Ureter (tissue), 1 donor: ENCODE measurements around the gene TMEM131. TPM values are rescaled to one million over a fixed set of nuclear protein-coding genes. Genes with fewer than 3 reads are reported as not detected.

Experiments used
- DNase-seq: peaks from one replicate; pipeline ENCODE4 v3.0.0-alpha.2; 2020; ENCODE audit warnings: low spot score
- total RNA-seq: library from RNA; stranded (reverse); gene quantifications from one replicate; pipeline ENCODE4 v1.2.4, GENCODE V29; 2023
- donor health status: DM: yes; HTN: yes; CAD: no.

TMEM131 gene
- total RNA-seq, 1 donor from 2014 or later: 67.7 TPM

DNA sequence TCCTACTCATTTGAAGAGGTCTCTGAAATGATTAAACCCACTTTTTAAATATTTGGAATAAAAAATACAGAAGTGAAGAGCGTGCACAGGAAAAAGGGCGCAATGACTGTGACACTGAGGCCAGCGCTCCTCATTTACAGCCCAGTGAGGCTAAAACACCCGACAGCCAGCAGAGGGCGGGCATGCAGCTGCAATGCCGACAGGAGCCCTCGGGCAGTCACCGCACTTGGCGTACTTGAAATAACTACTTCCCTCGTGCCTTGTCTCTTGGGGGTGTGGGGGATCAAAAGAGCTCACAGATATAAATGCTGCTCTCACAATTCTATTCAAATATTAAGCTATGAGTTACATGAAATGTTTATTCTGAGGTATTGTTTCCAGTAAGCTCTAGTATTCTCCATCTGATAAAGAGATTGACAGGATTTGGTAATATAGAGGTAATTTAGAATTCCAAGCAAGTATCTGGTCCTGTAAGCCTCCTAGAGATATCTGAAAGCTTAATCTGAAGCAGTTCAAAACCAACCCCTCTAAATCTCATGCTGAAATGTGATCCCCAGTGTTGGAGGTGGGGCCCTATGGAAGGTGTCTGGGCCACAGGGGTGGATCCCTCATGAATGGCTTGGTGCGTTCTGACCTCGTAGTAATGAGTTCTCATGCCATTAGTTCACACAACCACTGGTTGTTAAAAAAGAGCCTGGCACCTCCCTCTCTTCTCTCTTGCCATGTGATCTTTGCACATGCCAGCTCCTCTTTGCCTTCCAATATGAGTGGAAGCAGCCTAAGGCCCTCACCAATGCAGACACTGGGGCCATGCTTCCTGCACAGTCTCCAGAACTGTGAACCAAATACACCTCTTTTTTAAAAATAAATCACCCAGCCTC lies 188.8 kb downstream of the TMEM131 start:
- DNase-seq: peak; percentile 84

DNA sequence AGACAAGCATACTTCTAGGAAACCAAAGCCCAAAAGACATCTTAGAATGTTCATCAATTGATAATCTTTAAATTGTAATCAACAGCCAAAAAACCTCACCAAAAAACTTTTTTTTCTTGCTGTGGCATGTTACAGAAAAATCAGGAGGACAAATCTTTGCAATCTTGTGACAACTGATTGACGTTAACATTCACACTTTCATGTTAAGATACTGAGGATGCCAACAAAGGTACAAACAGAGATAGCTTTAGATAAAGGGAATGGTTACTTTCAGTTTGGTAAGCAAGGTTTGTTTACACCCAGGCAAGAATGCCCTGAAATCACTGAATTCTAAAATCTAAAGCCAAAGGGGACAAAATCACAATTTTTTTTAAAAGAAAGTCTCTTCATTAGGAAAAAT lies 190.0 kb downstream of the TMEM131 start:
- no peak for DNase-seq

- no peak for DNase-seq
These were observed 194.7 kb downstream of the TMEM131 start for GRCh38 chr2:97801028-97801427.

GRCh38 chr2:97798416-97798815 lies 197.3 kb downstream of the TMEM131 start:
- DNase-seq: no peak

GRCh38 chr2:97797355-97797754 lies 198.4 kb downstream of the TMEM131 start:
- DNase-seq: no peak

DNA sequence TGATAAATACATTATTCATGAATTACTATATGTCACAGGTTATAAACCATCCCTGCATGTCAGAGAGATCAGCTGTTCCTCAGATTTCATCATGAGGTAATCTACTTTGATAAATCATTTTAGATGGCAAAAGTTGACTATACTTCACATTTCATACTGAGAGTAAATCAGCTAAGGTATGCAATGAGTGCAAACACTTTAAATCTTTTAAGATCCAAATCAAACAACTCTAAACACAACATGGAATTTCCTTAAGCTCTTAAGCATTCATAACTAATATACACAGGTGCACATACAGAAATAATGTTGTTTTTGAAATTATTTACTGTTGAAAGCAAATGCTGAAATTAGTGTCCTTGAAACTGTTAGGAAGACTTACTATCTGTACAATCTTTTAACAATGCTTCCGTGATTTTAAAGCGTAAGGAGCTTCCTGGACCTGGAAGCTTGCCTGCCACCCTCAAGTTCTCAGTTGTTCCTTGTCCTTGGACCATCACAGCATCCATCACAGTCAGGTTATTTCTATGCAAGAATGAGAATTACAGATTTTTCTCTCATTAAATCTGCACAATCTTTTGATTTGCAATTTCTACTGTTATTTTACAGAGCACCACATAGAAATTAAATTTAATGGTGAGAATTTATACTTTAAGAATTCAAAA lies 199.2 kb downstream of the TMEM131 start:
- no peak for DNase-seq

- DNase-seq: no peak
These were observed 203.3 kb downstream of the TMEM131 start for GRCh38 chr2:97792416-97792815.

DNA sequence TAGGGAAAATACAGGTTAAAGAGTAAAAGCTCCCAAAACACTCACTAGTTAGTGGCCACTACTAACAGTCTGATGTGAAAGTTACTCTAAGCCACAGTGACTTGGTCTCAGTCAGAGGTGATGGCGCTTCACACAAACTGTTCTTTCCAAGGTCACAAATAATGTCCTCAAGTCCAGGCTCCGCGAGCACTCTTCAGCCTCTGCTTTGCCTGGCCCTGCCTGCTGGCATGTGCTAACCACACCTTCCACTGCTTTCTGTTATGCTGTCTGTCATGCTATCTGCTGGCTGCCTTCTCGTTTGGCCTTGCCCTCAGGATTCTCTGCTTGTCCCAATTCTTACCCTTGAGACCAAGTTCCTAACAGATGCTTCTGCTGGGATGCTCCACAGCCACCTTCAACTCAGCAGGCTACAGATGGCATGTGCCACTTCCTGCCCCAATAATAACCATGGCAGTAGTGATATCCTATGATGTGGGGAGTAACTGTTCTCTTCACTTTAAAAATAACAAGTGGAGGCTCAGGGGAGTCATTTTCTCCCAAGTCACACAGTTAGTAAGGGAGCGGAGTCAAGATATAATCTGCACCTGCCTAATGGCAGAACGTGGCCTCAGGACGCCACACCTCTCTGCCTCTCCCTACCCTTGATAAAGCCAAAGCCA lies 206.6 kb downstream of the TMEM131 start:
- no peak for DNase-seq

- DNase-seq: no peak
These were observed 209.9 kb downstream of the TMEM131 start for GRCh38 chr2:97785818-97786217.

DNA sequence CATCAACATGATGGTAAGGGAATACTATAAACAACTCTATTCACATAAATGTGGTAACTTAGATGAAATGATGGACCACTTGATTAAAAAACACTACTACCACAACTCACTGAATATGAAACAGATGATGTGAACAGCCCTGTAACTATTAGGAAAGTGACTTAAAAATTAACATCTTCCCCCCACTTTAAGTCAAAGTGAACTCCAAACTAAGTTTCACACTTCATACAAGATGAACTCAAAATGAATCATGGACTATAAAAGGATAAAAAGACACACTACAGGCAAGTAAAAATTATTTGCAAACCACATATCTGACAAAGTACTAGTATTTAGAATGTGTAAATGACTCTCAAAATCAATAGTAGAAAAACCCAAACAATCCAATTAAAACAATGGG lies 210.8 kb downstream of the TMEM131 start:
- no peak for DNase-seq

DNA sequence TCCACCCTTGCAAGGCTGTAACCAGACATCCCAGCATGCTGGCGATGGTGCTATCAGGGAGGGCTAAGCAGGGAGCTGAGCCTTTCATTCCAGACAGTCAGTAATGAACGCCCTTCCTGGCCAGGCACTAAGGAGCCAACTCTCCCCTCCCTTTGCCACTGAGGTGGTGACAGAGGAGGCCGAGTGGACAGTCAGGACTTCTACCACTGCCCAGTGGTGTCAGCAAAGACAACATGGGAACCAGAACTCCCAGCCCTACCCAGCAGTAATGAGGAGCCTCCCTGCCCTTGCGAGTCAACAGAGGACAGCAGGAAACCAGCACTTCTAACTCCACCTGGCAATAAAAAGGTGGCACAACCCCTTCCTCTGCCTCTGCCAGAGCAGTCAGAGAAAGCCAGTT lies 213.8 kb downstream of the TMEM131 start:
- no peak for DNase-seq

- DNase-seq: no peak
These were observed 216.6 kb downstream of the TMEM131 start for GRCh38 chr2:97779141-97779540.

GRCh38 chr2:97775074-97775473 lies 220.7 kb downstream of the TMEM131 start:
- DNase-seq: no peak

GRCh38 chr2:97774425-97774824 lies 221.3 kb downstream of the TMEM131 start:
- no peak for DNase-seq

DNA sequence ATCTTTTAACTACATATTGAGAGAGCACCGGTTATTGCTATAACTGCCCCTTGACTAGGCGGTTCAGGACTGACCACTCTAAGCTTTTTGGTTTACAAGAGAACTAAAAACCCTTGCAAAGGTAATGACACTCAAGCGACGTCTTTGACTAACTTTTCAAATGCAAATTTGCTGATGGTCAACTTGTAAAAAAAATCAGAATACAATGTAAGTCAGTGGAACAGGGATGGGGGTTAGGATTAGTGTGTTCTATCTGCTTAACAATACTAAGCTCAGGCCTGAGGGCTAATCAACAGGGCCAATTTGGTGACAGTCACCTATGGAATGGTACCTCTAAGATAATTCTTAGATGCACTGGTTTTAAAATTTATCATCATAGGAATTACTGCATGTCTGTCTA lies 225.3 kb downstream of the TMEM131 start:
- DNase-seq: no peak

- DNase-seq: no peak
These were observed 226.0 kb downstream of the TMEM131 start for GRCh38 chr2:97769711-97770110.

GRCh38 chr2:97769308-97769707 lies 226.4 kb downstream of the TMEM131 start:
- DNase-seq: no peak

DNA sequence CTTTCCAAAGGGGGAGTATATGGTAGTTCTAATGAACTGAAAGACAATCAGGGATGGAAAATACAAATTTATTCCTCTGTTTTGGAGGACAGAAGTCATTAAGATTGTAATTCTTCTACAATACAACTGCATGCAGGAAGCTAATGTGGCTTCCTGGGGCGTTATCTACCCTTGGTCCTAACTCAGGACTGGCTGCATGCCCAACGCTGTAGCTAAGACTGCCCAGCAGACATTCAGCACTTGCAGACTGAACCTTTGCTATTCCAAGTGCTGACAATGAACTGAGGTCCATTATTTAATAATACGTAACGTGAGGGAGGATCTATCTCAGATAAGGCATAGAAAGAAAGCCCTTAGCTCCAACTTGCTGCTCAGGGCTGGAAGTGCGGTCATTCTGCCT lies 229.2 kb downstream of the TMEM131 start:
- DNase-seq: no peak

DNA sequence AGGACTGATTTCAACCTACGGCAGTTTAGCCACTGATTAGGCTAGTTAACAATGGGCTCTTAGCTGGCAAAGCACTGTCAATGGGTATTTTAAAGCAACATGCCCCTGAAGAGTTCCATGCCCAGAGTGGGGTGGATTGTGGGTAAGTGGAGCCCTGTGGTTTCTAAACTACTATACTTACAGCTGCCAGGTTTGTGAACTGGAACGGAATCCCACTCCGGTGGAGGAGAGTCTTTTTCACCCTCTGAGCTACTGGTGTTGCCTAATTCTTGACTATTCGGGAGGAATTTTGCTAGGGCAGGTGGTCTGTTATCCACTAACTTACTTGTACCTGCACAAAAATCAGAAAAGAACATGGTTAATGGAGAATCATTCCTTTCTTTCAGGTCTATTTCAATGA lies 229.8 kb downstream of the TMEM131 start:
- DNase-seq: no peak

- DNase-seq: no peak
These were observed 231.0 kb downstream of the TMEM131 start for GRCh38 chr2:97764559-97765263.

DNA sequence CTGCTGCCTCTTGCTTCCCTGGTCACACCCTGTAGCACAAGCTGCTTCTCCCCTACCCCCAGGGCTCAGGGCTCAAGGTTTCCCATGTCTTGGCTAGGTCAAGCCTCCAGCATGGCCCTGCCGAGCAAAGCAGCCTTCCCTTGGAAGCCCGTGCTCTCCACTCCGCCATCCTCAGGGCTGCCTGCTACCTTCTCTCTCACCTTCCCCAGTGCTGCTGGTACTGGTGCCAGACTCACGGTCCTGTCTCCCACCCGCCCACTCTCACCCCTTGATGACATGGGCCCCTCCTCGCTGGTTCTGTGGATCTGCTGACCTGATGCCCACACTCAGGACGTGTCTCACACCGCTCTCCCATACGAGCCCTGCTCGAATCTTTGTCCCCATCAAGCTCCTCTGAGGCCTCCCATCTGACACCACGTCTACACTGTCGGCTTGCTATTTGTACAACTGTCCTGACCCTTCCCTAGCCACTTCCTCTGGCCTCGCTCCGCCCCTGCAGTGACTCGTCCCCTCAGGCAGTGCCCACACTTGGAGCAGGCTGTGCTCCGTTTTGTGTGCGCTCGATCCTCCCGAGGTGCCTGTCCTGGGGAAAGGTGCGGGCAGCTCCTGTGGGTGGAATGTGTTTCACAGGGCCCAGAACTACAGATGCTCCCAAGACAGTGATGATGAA lies 232.4 kb downstream of the TMEM131 start:
- no peak for DNase-seq

- no peak for DNase-seq
These were observed 234.6 kb downstream of the TMEM131 start for GRCh38 chr2:97761192-97761591.
